Aorta (tissue), 5 donors: ENCODE data around the gene SRC. TPM values are rescaled to one million over a fixed set of nuclear protein-coding genes. Genes with fewer than 3 reads are reported as not detected.

ENCODE experiments used
- ATAC-seq: fragments of 200-7000 bp; cut with Tn5 transposase; one replicate; pipeline ENCODE4 v1.9.1; 2022; ENCODE audit warnings: moderate library complexity; ENCODE audit not compliant: low FRiP score
- DNase-seq, 2 donors: peaks; one replicate each; pipeline ENCODE4 v3.0.0-alpha.2; 2020
- H3K27ac ChIP-seq, 2 donors: one replicate each; pipeline ENCODE4 v1.5.1; 2013; ENCODE audit warnings: low read length in 2 of 2, mild to moderate bottlenecking in 2 of 2, moderate library complexity in 2 of 2, control low read depth in 1 of 2, inconsistent platforms in 1 of 2, low read depth in 1 of 2
- H3K27me3 ChIP-seq, 2 donors: one replicate each; pipeline ENCODE4 v1.6.1; 2013; ENCODE audit warnings: control low read depth in 1 of 2, low read length in 1 of 2, mild to moderate bottlenecking in 1 of 2, moderate library complexity in 1 of 2; ENCODE audit not compliant: insufficient read depth in 2 of 2, control insufficient read depth in 1 of 2
- H3K36me3 ChIP-seq, 2 donors: one replicate each; pipeline ENCODE4 v1.6.1; 2013; ENCODE audit warnings: control low read depth in 1 of 2, low read length in 1 of 2, mild to moderate bottlenecking in 1 of 2; ENCODE audit not compliant: insufficient read depth in 2 of 2, control insufficient read depth in 1 of 2
- H3K4me1 ChIP-seq, 2 donors: one replicate each; pipeline ENCODE4 v1.6.1; 2013; ENCODE audit warnings: low read length in 2 of 2, control low read depth in 1 of 2, mild to moderate bottlenecking in 1 of 2, moderate library complexity in 1 of 2; ENCODE audit not compliant: insufficient read depth in 2 of 2, control insufficient read depth in 1 of 2
- H3K4me3 ChIP-seq, 2 donors: one replicate each; pipeline ENCODE4 v1.5.1; 2013; ENCODE audit warnings: low read length in 2 of 2, control low read depth in 1 of 2, mild to moderate bottlenecking in 1 of 2
- H3K9me3 ChIP-seq: one replicate; pipeline ENCODE4 v1.6.1; 2013; ENCODE audit warnings: mild to moderate bottlenecking, low read length; ENCODE audit not compliant: control insufficient read depth
- WGBS, 2 donors: extraction: QIAGEN DNeasy Blood & Tissue Kit; methylation state at CpG; one replicate each; pipeline ENCODE4 v1.1.7; 2013; 5-methylcytosine and 5-hydroxymethylcytosine counted together
- intact Hi-C, 2 donors: fragments of 100-400 bp; cut with DNase I; formaldehyde crosslinking; loops; one replicate each; pipeline versions ENCODE4 v1.14.2 to v1.15.0; 2022
- long read RNA-seq, 2 donors: library from polyadenylated mRNA; unstranded; transcript quantifications; one replicate each; pipeline ENCODE4 v2.0.0, GENCODE V29; 2020 to 2021
- polyA plus RNA-seq, 2 donors: library from polyadenylated mRNA; stranded (reverse); fragments of 200-250 nt; gene quantifications; one replicate each; pipeline ENCODE4 v1.2.3, GENCODE V29; 2013
- total RNA-seq, 2 donors: library from RNA; stranded (reverse); fragmentation: NEBNext Ultra II Directional; extraction: Animal tissue kit (Norgen Biotek cat#: 25700); gene quantifications; one replicate each; pipeline ENCODE4 v1.2.1, GENCODE V29; 2021
- donor health status: healthy with polysubstance abuse.
- donor health status: Bipolar disorder and iron deficiency.
- donor health status: DM: no; HTN: no; CAD: no.
- donor health status: DM: no; HTN: no; CAD: no.
- donor health status: DM: yes; HTN: yes; CAD: no.

The SRC gene
- total RNA-seq (10 to 100 TPM; 51.3 to 72.4 TPM), polyA plus RNA-seq (10 to 100 TPM; 16.7 to 31.1 TPM)
- long read RNA-seq, donor 1, full-length matches to known transcripts = 2 of 15 reads
- long read RNA-seq, donor 1, partial matches to known transcripts = 5 of 15 reads
- long read RNA-seq, donor 1, other reads (novel, unspliced or antisense) = 8 of 15 reads
- long read RNA-seq, donor 2, partial matches to known transcripts = 2 of 7 reads
- long read RNA-seq, donor 2, other reads (novel, unspliced or antisense) = 5 of 7 reads

GRCh38 chr20:37345339-37346235 lies at the start of gene SRC:
TSS of gene SRC (plus strand) at chr20:37346140. CDS start at chr20:37384154, 38,014 bp downstream.
- H3K27me3 ChIP-seq = no peaks in the 10 kb centered on the region
- H3K4me3 ChIP-seq = peak within 1 kb of the TSS; percentile 87 to 96
- WGBS, 2 donors = 5 to 7% methylated on average over 40 to 63 of the region's 63 CpGs
- H3K9me3 ChIP-seq = no peaks in the 10 kb centered on the region
- intact Hi-C loops = loop anchor here (2.0 to 5.0 kb wide), 3 partner anchors 39 to 58 kb away; partner anchors contain the start of gene MANBAL (in 2 of the 2)
- ATAC-seq (peak; percentile 78), DNase-seq (peak; percentile 91 to 95)
- no peaks in the 10 kb centered on the region for H3K4me1 ChIP-seq
- peak within 1 kb of the TSS; percentile 71 to 74 for H3K27ac ChIP-seq
- H3K36me3 ChIP-seq = no peaks in the 10 kb centered on the region

GRCh38 chr20:37296371-37296770 lies 49.6 kb upstream of the SRC start:
- intact Hi-C loops = loop anchor here in 1 of 2 donors (2.0 kb wide), 1 partner anchor 60 kb away; no protein-coding TSS in a partner anchor
- Histone ChIP-seq H3K36me3 (no peaks in the 10 kb centered on the region), H3K27me3 (no peaks in the 10 kb centered on the region), H3K27ac (peak overlapping the region; percentile 87 to 97), H3K9me3 (no peaks in the 10 kb centered on the region), H3K4me3 (no peak overlapping the region), H3K4me1 (peaks cover 5% of the 10 kb centered on the region in 2 donors)
- 14 to 25% methylated on average over 2 of the region's 2 CpGs for WGBS, 2 donors
- ATAC-seq (no peak), DNase-seq (no peak)

GRCh38 chr20:37297066-37297736 lies 48.7 kb upstream of the SRC start:
- 1 to 11% methylated on average over 13 of the region's 13 CpGs for WGBS, 2 donors
- intact Hi-C loops = loop anchor here in 1 of 2 donors (2.0 kb wide), 1 partner anchor 60 kb away; no protein-coding TSS in a partner anchor
- Histone ChIP-seq H3K4me1 (peaks cover 5% of the 10 kb centered on the region in 2 donors), H3K27ac (peak overlapping the region; percentile 97), H3K36me3 (peaks cover 0 to 3% of the 10 kb centered on the region in 2 donors), H3K4me3 (no peak overlapping the region), H3K27me3 (no peaks in the 10 kb centered on the region), H3K9me3 (no peaks in the 10 kb centered on the region)
- peak; percentile 61 for ATAC-seq
- peak in 1 of 2 donors; percentile 54 for DNase-seq

- intact Hi-C loops = no loop called here
- peak in 1 of 2 donors; percentile 57 for DNase-seq
- ATAC-seq = no peak
- Histone ChIP-seq H3K4me3 (no peak overlapping the region), H3K36me3 (peaks cover 0 to 3% of the 10 kb centered on the region in 2 donors), H3K27ac (peak overlapping the region; percentile 17 to 39), H3K4me1 (peaks cover 5% of the 10 kb centered on the region in 2 donors), H3K9me3 (no peaks in the 10 kb centered on the region), H3K27me3 (no peaks in the 10 kb centered on the region)
- WGBS, 2 donors = 89 to 93% methylated on average over 6 of the region's 6 CpGs
These were observed 47.6 kb upstream of the SRC start for GRCh38 chr20:37298190-37298939.

- WGBS, 2 donors = 60 to 61% methylated on average over 6 of the region's 6 CpGs
- ATAC-seq = peak; percentile 39
- H3K27me3 ChIP-seq = no peaks in the 10 kb centered on the region
- no peaks in the 10 kb centered on the region for H3K9me3 ChIP-seq
- DNase-seq = peak in 1 of 2 donors; percentile 55
- no peak overlapping the region for H3K4me3 ChIP-seq
- H3K36me3 ChIP-seq = peaks cover 0 to 3% of the 10 kb centered on the region in 2 donors
- H3K4me1 ChIP-seq = peaks cover 0 to 5% of the 10 kb centered on the region in 2 donors
- intact Hi-C loops = no loop called here
- H3K27ac ChIP-seq = peak overlapping the region; percentile 59 to 94
These were observed 46.0 kb upstream of the SRC start for GRCh38 chr20:37299718-37300528.

- intact Hi-C loops = no loop called here
- Histone ChIP-seq H3K9me3 (no peaks in the 10 kb centered on the region), H3K4me3 (no peak overlapping the region), H3K27me3 (no peaks in the 10 kb centered on the region), H3K27ac (no peak overlapping the region), H3K4me1 (peaks cover 0 to 5% of the 10 kb centered on the region in 2 donors), H3K36me3 (peaks cover 0 to 3% of the 10 kb centered on the region in 2 donors)
- ATAC-seq (no peak), DNase-seq (no peak)
- WGBS, 2 donors = 96 to 97% methylated on average over 9 of the region's 9 CpGs
These were observed 44.8 kb upstream of the SRC start for GRCh38 chr20:37301120-37301519.

GRCh38 chr20:37301558-37301957 lies 44.4 kb upstream of the SRC start:
- intact Hi-C loops = no loop called here
- no peak for DNase-seq
- Histone ChIP-seq H3K27me3 (no peaks in the 10 kb centered on the region), H3K4me3 (no peak overlapping the region), H3K4me1 (peaks cover 0 to 5% of the 10 kb centered on the region in 2 donors), H3K36me3 (peaks cover 0 to 3% of the 10 kb centered on the region in 2 donors), H3K9me3 (no peaks in the 10 kb centered on the region), H3K27ac (peak overlapping the region in 1 of 2 donors; percentile 56)
- WGBS, 2 donors = 86 to 92% methylated on average over 3 of the region's 3 CpGs
- no peak for ATAC-seq
